GM19467 (cell line): ENCODE results near the gene SNF8.
"Not testable (repeated sequence)": the region's sequence is repeated elsewhere in the genome, so short reads cannot be mapped to it uniquely, and the experiment has no call there.

ENCODE experiments used
- ATAC-seq: cut with Tn5 transposase; IDR thresholded peaks from one replicate; pipeline ENCODE4 v1.9.1; 2021; ENCODE audit warnings: mild to moderate bottlenecking, moderate library complexity; ENCODE audit not compliant: unreplicated experiment

Gene SNF8

GRCh38 chr17:48944515-48945260 is at the start of gene SNF8:
Gene SNF8 (minus strand): TSS chr17:48944842. CDS start chr17:48944734, 108 bp downstream.
- peak; percentile 78 for ATAC-seq

- no peak for ATAC-seq
Measured at GRCh38 chr17:48993951-48994350, 49.3 kb upstream of the SNF8 start.

- no peak for ATAC-seq
Measured at GRCh38 chr17:48993305-48993704, 48.7 kb upstream of the SNF8 start.

GRCh38 chr17:48992444-48992843 is 47.8 kb upstream of the SNF8 start:
- ATAC-seq = no peak

GRCh38 chr17:48990882-48991357 is 46.3 kb upstream of the SNF8 start:
- ATAC-seq = no peak

- ATAC-seq = no peak
Measured at GRCh38 chr17:48989100-48989499, 44.5 kb upstream of the SNF8 start.

GRCh38 chr17:48985436-48986245 is 41.0 kb upstream of the SNF8 start:
- ATAC-seq = no peak

- no peak for ATAC-seq
Measured at GRCh38 chr17:48981927-48982539, 37.4 kb upstream of the SNF8 start.

GRCh38 chr17:48973806-48974205 is 29.2 kb upstream of the SNF8 start:
- no peak for ATAC-seq

GRCh38 chr17:48972749-48973097 is 28.1 kb upstream of the SNF8 start:
- ATAC-seq = no peak

GRCh38 chr17:48970865-48971687 is 26.4 kb upstream of the SNF8 start:
- no peak for ATAC-seq

GRCh38 chr17:48970224-48970623 is 25.6 kb upstream of the SNF8 start:
- no peak for ATAC-seq

GRCh38 chr17:48961516-48962233 is 17.0 kb upstream of the SNF8 start:
- ATAC-seq = no peak

- no peak for ATAC-seq
Measured at GRCh38 chr17:48960834-48961515, 16.3 kb upstream of the SNF8 start.

GRCh38 chr17:48954300-48954755 is 9.7 kb upstream of the SNF8 start:
- ATAC-seq = no peak

GRCh38 chr17:48952904-48953303 is 8.3 kb upstream of the SNF8 start:
- ATAC-seq = no peak

GRCh38 chr17:48951572-48951971 is 6.9 kb upstream of the SNF8 start:
- ATAC-seq = no peak

- ATAC-seq = not testable (repeated sequence)
Measured at GRCh38 chr17:48945261-48945651, 614 bp upstream of the SNF8 start.

- no peak for ATAC-seq
Measured at GRCh38 chr17:48933035-48933434, 11.6 kb downstream of the SNF8 start.
